HG03354 (cell line): ENCODE results near the gene CD4.
A peak's percentile ranks its signal among the peaks of the same experiment; 100 is the strongest.

Experiments
- ATAC-seq: cut with Tn5 transposase; IDR thresholded peaks from one replicate; pipeline ENCODE4 v1.9.1; 2021; ENCODE audit warnings: mild to moderate bottlenecking; ENCODE audit not compliant: unreplicated experiment, poor library complexity, severe bottlenecking

The CD4 gene

GRCh38 chr12:6825398-6826124 is 36.2 kb downstream of the CD4 start:
- ATAC-seq = peak; percentile 45

GRCh38 chr12:6826125-6826733 is 36.9 kb downstream of the CD4 start:
- ATAC-seq = no peak

GRCh38 chr12:6826734-6827436 is 37.6 kb downstream of the CD4 start:
- ATAC-seq = no peak

GRCh38 chr12:6827437-6827911 is 38.1 kb downstream of the CD4 start:
- ATAC-seq = no peak

- ATAC-seq = no peak
Measured at GRCh38 chr12:6827982-6828780, 38.9 kb downstream of the CD4 start, which contains the start of gene P3H3. P3H3 (plus strand) TSS chr12:6828407; CDS start chr12:6828441, 34 bp downstream.

- ATAC-seq = no peak
Measured at GRCh38 chr12:6828781-6829535, 39.6 kb downstream of the CD4 start.

GRCh38 chr12:6829536-6830220 is 40.4 kb downstream of the CD4 start:
- no peak for ATAC-seq

- no peak for ATAC-seq
Measured at GRCh38 chr12:6830286-6830890, 41.1 kb downstream of the CD4 start.

- ATAC-seq = no peak
Measured at GRCh38 chr12:6830999-6831398, 41.7 kb downstream of the CD4 start.

GRCh38 chr12:6831450-6831995 is 42.2 kb downstream of the CD4 start:
- ATAC-seq = no peak

GRCh38 chr12:6832125-6832524 is 42.8 kb downstream of the CD4 start:
- no peak for ATAC-seq

- ATAC-seq = no peak
Measured at GRCh38 chr12:6833189-6833890, 44.0 kb downstream of the CD4 start.

- no peak for ATAC-seq
Measured at GRCh38 chr12:6834254-6834653, 44.9 kb downstream of the CD4 start.

GRCh38 chr12:6834873-6835272 is 45.5 kb downstream of the CD4 start:
- ATAC-seq = no peak

- ATAC-seq = no peak
Measured at GRCh38 chr12:6836851-6837250, 47.5 kb downstream of the CD4 start.

- no peak for ATAC-seq
Measured at GRCh38 chr12:6837370-6838060, 48.2 kb downstream of the CD4 start.

GRCh38 chr12:6838854-6839253 is 49.5 kb downstream of the CD4 start:
- no peak for ATAC-seq
